Left ventricle myocardium superior (tissue), 1 donor: ENCODE results near the gene TRMT1. TPM values are rescaled to one million over a fixed set of nuclear protein-coding genes. Genes with fewer than 3 reads are reported as not detected.

Source experiments
- ATAC-seq: fragments of 200-7000 bp; cut with Tn5 transposase; one replicate; pipeline ENCODE4 v1.9.1; 2020; ENCODE audit warnings: mild to moderate bottlenecking, moderate library complexity
- DNase-seq: peaks from one replicate; pipeline ENCODE4 v3.0.0-alpha.2; 2020
- intact Hi-C: fragments of 100-400 bp; cut with micrococcal nuclease; formaldehyde crosslinking; loops from one replicate; pipeline ENCODE4 v1.11.0; 2022
- total RNA-seq: library from RNA; stranded (reverse); fragmentation: NEBNext Ultra II Directional; extraction: Animal tissue kit (Norgen Biotek cat#: 25700); gene quantifications from one replicate; pipeline ENCODE4 v1.2.1, GENCODE V29; 2021
- donor health status: DM: no; HTN: yes; CAD: no; lungs with severe emphysema.

The TRMT1 gene
- total RNA-seq, 1 donor from 2014 or later, result 22.4 TPM

DNA sequence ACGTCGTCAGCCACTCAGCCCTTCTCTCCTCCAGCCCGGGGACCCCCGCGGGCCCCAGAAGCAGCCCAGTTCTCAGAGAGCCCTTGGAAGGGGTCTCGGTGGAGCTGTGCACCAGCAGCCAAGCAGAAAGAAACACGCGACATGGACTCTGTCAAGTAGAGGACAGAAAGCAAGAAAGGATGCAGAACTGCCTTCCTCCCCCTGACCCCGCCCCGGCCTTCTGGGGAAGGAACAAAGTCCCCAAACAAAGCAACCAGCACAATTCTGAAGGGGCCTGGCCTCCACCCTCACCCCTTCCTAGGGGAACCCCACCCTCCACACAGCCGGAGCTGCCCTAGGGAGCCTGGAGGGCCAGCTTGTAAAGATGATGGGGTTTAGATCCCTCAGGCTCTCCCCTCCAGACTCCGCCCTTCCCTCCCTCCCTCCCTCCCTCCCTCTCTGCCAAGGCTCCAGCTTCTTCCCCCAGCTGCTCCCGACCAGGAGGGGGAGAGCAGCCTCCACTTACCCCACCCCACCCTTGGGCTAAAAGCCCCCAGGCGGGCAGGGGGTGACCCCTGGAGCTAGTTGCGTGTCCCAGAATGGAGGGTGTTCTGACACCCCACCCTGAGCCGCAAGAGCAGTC, 21.7 kb downstream of the TRMT1 start:
- ATAC-seq (no peak), DNase-seq (no peak)
- intact Hi-C loops, result no loop called here

DNA sequence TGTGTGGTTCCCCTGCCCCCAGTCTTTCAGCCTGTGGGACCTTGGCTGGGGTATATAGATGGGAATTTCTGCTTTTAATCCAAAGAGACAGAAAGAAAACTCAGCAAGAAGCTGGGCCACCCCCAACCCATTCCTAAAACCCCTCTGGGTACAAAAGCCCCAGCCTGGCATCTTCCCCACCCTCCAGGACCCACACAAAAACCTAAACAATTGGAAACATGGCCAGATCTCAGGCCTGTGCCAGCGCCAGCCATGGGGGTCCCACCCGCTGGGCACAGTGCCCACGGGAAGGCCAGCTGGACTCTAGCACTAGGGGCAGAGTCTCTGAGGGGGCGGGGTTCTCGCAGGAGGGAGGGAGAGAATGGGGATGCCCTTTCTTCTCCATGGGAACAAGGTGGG, 22.4 kb downstream of the TRMT1 start:
- no peak for ATAC-seq
- no peak for DNase-seq
- intact Hi-C loops, result no loop called here

DNA sequence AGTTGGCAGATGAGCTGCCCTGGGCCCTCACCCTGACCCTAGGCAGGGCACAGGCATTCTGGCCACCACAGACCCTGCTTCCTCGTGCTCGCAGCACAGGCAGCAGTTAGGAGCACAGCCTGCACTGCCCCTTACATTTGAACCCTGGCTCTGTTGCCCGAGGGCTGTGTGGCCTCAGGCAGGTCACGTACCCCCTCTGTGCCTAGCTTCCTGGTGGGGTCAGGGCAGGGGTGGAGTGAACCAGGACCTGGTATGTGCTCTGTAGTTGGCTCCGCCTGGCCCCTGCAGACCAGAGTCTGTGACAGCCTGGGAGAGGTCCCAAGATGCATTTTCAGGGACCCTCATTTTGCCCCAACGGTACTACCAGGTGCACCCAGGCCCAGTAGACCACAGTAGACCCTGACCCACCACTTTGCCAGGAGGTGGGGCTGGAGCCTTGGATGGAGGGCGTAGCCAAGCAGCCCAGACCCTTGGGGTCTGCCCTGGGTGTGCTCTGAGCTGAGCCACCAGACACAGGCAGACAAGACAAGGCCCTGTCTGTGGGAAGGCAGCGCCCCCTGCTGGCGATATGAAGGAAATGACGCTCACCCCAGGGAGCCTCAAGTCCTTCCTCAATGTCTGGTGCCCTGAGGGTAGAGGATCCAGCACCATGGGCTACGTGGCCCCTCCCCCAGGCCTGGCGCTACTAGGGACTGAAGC, 23.0 kb downstream of the TRMT1 start:
- intact Hi-C loops, result no loop called here
- DNase-seq (peak; percentile 88), ATAC-seq (peak; percentile 61)

DNA sequence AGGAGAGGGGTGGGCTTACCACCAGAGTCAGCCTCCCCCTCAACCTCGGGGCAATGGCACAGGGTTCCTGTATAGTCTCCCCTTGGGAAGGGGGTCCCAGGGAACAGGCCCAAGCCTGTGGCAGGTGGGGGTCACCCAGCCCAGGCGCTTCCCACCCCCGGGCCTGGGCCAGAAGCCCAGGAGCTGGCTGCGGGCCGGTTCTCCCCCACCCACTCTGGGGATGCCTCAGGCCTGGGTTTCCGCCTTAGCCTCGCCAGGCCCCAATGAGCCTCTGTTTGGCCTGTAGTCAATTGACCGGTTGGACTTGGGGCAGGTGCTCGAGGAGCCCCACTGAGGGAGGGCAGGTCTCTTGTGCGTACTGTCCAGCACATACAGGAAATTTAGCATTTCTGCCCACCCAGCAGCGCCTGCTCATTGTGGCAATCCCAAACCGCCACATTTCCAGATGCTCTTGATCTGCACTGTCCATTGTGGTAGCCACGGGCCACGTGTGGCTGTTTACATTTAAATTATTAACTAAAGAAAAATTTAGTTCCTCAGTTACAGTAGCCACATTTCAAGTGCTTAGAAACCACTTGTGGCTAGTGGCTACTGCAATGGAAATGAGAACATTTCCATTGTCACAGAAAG, 23.8 kb downstream of the TRMT1 start:
- intact Hi-C loops, result no loop called here
- DNase-seq (no peak), ATAC-seq (peak; percentile 0)

DNA sequence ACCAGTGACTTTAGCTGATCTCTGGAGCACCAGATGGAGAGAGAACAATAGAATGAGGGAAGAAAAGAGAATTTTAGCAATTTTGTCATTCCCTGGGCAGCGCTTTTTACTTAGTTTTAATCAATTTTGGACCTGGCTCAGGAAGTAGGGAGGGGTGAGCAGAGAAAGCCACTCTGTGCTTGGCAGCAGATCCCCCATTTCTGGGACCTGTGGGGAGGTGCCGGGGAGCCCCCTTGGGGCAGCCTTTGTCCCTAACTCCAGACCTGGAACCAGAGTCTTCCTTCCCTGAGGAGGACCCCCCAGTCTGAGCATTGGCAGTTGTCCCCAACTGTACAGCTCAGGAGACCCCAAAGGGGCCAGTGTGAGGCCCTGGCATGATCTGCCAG, 24.4 kb downstream of the TRMT1 start:
- intact Hi-C loops, result no loop called here
- DNase-seq, result no peak
- peak; percentile 0 for ATAC-seq

DNA sequence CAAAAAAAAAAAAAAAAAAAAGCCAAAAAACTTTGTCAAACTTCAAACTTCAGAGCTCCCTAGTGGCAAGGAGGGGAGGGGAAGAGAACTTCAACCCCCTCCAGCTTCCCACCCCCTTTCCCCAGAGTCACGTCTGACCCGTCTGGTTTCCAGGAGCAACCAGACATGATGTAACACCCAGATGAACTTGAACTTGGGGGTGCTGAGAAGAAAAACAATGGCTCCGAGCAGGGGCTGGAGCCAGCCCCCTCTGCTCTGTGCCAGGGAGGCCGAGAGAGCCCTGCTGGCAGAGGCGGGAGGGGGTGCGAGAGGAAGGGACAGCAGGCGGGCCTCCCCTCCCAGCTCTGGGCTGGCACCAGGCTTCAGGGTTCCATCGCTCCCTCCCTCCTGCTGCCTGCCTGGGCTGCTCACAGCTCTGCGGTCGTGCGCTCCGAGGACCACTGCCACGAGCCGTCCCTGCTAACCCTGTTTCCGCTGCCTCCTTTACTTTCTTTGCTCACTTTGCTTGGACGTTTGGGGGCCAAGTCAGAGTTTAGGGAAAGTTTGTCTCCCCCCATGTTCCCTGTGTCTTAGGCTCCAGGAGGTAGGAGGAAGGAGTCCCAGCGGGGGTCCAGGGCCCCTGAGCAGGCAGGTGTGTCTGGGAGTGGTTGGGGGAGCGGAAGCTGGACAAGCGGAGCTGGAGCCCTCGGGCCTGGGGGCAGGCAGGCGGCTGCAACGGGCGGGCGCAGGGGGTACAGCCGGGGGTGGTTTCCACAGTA, 25.0 kb downstream of the TRMT1 start:
- ATAC-seq (peak; percentile 70), DNase-seq (peak; percentile 72)
- intact Hi-C loops, result no loop called here

DNA sequence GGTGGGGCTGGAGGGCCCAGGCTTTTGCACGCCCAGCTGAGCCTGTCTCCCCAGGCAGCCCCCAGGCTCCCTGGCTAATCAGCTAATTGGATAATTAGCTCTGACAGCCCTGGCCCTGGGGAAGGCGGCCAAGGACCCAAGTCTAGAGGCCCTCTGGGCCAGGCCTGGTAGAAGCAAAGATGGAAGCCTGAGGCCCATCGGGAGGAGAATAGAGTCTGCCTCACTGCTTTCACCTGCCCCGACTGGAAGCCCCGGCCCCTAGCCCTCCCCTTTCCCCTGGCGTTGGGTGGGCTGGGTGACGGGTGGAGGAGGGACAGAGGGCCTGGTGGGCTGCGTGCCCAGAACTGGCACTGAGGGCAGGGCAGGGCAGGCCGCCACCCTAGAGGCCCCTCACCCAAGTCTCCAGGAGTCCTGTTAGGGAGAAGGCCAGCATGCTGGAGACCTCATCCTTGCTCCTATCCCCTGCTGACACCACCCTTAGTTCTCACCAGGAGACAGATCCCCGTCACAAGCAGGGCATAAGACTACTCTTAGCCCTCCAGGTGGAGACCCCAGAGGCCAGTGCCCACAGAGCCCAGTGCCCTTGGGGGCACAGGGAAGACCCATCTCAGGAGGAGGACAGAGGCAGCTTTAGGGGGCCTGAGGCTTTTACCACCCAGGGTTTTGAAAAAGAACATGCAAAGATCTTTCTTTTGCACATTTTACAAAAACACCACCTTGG, 25.9 kb downstream of the TRMT1 start:
- intact Hi-C loops, result no loop called here
- DNase-seq, result no peak
- ATAC-seq, result no peak

DNA sequence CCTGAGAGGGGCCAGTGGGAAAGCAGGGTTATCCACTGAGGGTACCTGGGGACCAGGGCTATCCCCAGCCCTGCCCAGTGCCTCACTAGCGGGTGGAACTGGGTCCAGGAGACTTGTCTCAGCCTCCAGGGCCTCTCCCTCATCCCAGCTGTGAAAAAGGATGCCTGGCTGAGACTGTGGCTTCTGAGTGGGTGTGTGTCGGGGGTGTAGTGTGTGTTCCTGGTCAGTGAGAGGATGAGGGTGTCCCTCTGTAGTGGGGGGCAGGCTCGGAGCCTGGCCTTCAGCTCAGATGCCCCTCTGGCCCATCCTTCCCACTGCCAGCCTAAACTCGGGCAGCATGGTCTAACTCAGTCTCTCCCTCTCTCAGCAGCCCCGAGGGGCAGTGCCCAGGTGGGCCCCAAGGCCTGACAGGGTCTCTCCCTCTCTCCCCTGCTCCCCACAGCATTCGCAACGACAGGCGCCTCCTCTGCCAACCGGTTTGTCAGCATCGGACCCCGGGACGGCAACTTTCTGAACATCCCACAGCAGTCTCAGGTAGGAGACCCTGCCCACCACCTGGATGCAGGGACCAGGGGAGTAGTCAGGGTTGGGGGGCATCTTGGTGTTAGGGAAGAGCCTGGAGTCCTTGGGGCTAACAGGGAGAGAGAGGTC, 26.6 kb downstream of the TRMT1 start:
- intact Hi-C loops, result loop anchor here (5.0 kb wide), 1 partner anchor 108 kb away; no protein-coding TSS in a partner anchor

DNA sequence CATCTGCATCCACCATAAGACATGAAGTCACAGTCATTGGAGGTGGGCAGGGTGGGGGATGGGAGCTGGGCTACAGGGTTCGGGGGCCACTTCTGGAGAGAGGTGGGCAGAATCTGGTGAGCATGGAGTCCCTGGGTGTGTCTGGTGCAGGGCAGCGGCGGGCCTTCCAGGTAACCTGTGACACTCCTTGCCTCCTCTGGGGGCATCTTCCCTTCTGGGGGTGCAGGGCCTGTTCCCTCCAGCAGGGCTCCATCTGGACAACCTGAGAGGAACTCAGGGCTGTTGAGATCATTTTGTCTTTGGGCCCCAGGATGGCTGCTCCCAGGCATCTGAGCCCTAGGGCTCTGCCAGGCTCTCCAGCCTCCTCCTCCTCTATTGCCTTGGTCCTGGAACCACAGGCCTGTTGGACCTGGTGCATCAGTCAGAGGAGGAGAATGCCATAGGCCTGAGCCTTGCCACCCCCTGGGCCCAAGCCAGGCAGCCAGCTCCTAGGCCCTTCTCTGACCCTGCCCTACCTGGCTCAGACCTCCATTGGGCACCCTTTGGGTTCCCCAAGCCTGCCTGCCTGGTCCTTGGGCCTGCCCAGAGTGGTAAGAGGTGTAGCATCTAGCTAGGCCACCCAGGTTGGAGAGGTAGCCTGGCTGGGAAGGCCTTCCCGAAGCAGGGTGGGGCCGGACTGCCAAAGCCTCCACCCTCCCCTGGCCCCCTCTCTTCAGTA, 27.2 kb downstream of the TRMT1 start:
- DNase-seq (no peak), ATAC-seq (no peak)
- intact Hi-C loops, result loop anchor here (5.0 kb wide), 1 partner anchor 107 kb away; no protein-coding TSS in a partner anchor

More for the DNA sequence above, 26.6 kb downstream of the TRMT1 start:
- ATAC-seq, result no peak
- no peak for DNase-seq

DNA sequence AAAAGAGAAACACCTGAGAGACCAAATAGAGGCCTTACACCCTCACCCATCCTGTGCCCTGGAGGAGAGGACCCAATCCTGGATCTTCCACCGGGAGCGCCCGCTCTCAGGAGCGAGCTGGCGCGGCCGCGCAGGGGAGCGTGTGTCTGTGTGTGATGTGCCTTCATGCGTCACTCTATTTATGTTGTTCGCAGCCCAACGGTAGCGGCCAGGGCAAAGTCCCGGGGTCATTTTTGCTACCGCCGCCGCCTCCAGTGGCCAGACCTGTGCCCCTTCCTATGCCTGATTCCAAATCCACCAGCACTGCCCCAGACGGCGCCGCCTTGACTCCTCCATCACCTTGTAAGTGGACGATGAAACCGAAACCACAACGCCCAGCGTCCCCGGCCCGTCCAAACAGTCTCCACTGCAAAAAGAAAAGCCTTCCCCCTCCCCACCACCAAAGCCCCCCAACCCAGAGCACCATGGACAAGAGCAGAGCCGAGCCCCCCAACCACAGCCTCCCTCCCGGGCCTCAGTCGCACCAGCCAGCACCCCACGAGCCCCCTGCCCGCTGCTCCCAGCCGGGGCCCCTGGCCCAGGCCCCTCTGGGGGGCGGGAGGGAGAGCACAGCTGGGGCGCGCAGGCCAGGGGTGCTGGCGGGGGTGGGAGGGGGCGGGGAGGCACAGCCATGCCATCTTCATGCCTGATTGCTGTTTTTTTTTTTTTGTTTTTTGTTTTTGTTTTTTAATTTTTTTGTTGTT, 28.6 kb downstream of the TRMT1 start:
- no peak for DNase-seq
- intact Hi-C loops, result loop anchor here (5.0 kb wide), 1 partner anchor 106 kb away; no protein-coding TSS in a partner anchor
- no peak for ATAC-seq

DNA sequence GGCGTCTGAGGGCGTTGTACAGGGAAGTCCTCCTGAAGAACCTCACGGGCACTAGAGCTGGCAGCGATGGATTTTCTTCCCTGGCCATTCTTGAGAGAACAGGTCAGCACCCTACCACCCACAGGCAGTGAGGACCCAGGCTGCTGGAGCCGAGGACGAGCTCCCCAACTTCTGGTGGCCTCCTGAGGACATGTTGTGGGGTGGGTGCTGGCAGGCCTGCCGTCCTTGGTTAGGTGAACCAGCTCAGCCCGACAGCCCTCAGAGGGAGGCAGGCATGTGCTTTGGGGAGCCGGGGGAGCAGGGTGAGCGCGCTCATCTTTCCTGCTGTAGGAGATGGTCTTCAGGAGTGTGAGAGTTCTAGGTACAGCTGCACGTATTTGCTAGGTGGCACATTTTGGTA, 29.2 kb downstream of the TRMT1 start:
- no peak for ATAC-seq
- no peak for DNase-seq
- intact Hi-C loops, result loop anchor here (5.0 kb wide), 1 partner anchor 105 kb away; no protein-coding TSS in a partner anchor

DNA sequence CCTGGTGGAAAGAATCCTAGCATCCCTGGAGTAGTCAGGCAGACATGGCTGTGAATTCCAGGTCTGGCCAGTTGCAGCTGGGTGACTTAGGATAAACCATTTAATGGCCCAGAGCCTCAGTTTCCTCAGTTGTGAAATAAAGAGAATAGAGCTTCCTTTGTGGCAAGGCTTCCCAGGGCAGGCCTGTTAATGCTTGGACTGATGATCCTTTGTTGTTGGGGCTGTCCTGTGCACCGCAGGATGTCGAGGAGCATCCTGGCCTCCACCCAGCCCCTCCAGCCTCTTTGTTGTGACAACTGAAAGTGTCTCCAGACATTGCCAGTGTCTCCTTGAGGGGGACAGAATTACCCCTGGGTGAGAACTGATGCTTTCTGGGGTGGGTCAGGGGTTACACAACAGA, 30.2 kb downstream of the TRMT1 start:
- DNase-seq (no peak), ATAC-seq (no peak)
- intact Hi-C loops, result loop anchor here (5.0 kb wide), 1 partner anchor 104 kb away; no protein-coding TSS in a partner anchor

DNA sequence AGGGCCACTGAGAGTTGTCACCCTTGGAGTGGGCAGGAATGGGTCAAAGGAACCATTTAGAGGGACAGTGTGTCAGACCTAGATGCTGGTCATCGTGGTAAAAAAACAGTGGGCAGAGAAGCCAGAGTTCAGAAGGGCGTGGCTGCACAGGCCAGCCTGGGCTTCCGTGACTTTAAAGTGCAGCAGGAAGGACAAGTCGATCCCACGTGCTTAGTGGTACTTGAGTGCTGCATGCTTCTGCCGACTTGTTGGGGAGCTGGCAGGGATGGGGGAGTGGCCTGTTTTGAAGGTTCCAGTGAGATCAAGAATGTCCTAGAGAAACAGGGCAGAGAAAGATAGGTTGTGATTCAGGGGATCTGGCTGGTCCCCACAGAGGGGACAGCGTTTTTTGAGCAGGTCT, 30.9 kb downstream of the TRMT1 start:
- ATAC-seq (peak; percentile 44), DNase-seq (no peak)
- intact Hi-C loops, result loop anchor here (5.0 kb wide), 1 partner anchor 103 kb away; no protein-coding TSS in a partner anchor

DNA sequence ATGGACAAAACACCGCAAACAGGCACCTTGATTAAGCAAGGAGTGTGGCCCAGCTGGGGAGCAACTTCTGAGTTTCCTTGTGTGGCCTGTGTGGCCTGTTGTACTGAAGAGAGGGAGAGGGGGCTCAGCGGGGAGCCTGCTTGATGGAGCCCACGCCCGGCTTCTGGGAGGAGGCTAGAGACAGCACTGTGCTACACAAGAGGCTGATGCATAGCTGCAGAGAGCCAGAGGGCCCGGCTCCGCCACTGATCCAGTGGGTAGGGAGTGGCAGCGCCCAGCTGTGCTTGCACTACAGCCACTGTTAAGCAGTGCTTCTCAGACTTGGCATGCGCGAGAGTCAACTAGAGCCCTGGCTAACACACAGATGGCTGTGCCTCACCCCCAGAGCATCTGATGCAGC, 32.9 kb downstream of the TRMT1 start:
- no peak for DNase-seq
- ATAC-seq, result no peak
- intact Hi-C loops, result no loop called here

DNA sequence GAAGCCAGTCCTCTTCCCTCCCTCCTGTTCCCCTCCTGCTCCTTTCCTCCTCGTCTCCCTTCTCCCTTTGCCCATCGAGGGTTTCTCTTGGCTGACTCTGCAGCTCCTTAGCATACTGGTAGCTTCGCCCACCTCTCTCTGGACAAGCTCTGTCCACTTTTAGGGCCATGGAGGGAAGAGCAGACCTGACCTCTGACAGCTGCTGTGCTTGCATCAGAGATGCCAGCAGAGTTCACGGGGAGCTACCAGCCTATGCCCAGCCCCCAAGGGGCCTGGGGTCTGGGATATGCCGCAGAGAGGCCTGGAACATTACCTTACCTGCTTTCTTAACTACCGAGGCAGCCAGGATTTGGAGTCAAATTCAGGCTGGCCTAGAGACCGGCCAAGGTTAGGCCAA, 33.5 kb downstream of the TRMT1 start:
- DNase-seq, result no peak
- no peak for ATAC-seq
- intact Hi-C loops, result no loop called here

DNA sequence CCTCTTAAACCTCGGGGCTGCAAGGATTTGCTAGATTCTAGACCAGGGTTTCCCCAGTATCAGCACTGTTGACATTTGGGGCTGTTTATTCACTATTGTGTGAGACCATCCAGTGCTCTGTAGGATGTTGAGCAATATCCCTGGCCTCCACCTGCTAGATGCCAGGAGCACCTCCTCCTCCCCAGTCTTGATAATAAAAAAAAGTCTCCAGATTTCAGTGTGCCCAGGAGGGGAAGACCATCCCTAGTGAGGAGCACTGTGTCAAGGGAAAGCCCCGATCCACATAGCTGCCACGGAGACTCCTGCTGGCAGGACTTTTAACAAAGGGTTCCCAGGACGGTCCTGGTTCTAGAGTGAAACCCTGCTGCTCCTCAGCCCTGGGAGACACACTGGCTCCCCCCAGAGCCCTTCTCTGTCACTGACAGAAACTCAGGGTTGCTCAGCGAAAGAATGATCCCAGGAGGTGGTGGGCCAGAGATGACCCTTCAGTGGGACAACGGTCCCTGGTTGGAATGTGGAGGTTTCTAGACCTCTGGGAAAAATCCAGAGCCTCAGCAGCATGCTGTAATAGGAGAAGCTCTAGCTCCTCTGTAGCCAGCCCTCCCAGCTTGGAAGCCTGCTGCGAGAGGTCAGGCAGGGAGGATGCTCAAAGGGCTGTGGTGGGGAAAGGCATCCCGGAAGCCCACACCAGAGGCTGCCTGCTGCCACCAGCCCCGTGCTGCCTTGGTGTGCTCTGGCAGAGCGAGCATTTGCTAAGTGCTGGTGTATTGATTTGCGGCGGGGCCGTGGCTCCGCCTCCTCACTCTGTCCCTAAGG, 34.1 kb downstream of the TRMT1 start:
- ATAC-seq (peak; percentile 58), DNase-seq (no peak)

More for the DNA sequence above, 34.1 kb downstream of the TRMT1 start:
- intact Hi-C loops, result no loop called here
